GM12891 (cell line): ENCODE measurements around the gene LHB.

ENCODE experiments used
- DNase-seq: peaks from one replicate; pipeline ENCODE4 v3.0.0; 2011; ENCODE audit warnings: low spot score; ENCODE audit not compliant: insufficient read length
- FAIRE-seq: peaks from 2 replicates; lab custom pipeline; 2011; peaks lifted over from hg19 to GRCh38; lab: Jason Lieb, UNC
- PAX5 ChIP-seq: IDR thresholded peaks from 2 replicates; pipeline ENCODE4 v1.6.1; 2011; ENCODE audit warnings: low read length, moderate library complexity, mild to moderate bottlenecking; ENCODE audit not compliant: insufficient read depth, severe bottlenecking
- POLR2A ChIP-seq: IDR thresholded peaks from 2 replicates; pipeline ENCODE4 v1.6.1; 2011; ENCODE audit warnings: low read depth, low read length, control low read depth
- POLR2AphosphoS5 ChIP-seq: IDR thresholded peaks from 2 replicates; pipeline ENCODE4 v1.6.1; 2011; ENCODE audit warnings: low read depth, low read length, control low read depth
- POU2F2 ChIP-seq: IDR thresholded peaks from 2 replicates; pipeline ENCODE4 v1.6.1; 2011; ENCODE audit warnings: low read depth, mild to moderate bottlenecking, control low read depth, low read length, moderate library complexity
- SPI1 ChIP-seq: IDR thresholded peaks from 2 replicates; pipeline ENCODE4 v1.6.1; 2011; ENCODE audit warnings: low read depth, low read length, control low read depth
- TAF1 ChIP-seq: IDR thresholded peaks from 2 replicates; pipeline ENCODE4 v1.6.1; 2011; ENCODE audit warnings: low read depth, low read length, control low read depth

Gene LHB

DNA sequence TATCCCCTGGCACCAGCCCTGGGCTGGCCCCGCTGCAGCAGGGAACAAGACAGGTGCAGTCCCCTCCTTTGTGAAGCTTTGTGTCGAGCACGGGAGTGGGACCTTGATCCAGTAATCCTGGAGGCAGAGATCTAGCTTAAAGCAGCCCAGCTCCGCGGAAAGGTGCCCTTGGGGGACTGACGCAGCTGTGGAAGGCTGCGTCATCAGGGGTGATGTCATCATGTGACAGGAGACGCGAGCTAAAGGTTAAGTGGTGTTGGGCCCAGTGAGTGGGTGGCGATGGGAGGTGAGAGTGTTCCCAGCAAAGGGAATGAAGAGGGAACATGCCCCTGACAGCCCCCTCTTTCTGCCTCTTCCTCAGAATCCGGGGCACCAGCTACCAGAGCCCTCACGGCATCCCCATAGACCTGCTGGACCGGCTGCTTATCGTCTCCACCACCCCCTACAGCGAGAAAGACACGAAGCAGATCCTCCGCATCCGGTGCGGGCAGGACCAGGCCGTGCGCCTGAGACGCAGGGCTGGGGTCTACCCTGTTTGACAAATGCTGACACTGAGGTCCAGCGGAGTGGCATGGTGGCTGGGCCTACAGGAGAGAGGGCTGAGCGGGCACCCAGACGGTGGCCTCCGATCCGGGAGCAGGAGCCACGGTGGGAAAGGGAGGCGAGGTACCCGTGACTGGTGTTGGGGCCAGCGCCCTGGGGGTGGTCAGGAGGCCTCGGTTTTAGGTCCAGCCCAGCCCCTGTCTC, 2.6 kb downstream of the LHB start:
- no peak for FAIRE-seq
- no peak for DNase-seq
- TF ChIP-seq POLR2AphosphoS5 (no peak), POU2F2 (no peak), POLR2A (no peak), SPI1 (no peak)

DNA sequence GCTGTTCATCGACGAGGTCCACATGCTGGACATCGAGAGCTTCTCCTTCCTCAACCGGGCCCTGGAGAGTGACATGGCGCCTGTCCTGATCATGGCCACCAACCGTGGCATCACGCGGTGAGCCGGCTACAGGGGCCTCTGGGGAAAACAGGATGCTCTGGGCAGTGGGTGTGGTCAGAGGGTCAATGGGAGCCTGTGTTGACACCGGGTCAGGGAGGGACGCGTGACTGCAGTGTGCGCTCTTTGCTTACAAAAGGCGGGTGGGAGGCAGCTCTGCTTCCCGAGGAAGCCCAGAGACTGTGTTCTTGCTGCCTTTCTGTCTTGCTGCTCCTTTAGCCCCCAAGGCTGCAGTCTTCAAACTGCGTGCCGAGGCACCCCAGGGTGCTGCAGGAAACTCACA, 5.7 kb downstream of the LHB start:
- DNase-seq = no peak
- no peak for FAIRE-seq
- TF ChIP-seq POLR2A = no peak
- no peak for TF ChIP-seq POLR2AphosphoS5
- no peak for TF ChIP-seq TAF1
- no peak for TF ChIP-seq POU2F2
- no peak for TF ChIP-seq PAX5
- no peak for TF ChIP-seq SPI1

DNA sequence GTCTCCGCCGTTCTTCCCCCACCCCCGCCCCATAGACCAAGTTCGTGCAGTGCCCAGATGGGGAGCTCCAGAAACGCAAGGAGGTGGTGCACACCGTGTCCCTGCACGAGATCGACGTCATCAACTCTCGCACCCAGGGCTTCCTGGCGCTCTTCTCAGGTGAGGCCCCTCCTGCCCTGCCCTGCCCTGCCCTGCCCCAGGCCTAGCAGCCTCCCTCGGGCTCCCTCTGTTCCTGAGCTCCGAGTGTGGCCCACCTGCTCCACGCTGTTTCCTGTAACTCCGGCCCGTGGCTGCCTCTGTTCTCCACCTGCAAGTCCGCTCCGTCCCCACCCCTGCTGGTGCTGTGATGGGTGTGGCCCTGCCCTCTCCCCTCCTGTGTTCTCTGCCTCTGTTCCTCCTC, 6.4 kb downstream of the LHB start:
- FAIRE-seq (no peak), DNase-seq (no peak)
- TF ChIP-seq POLR2AphosphoS5 = no peak
- TF ChIP-seq POU2F2 = no peak
- no peak for TF ChIP-seq SPI1
- TF ChIP-seq POLR2A = no peak
- no peak for TF ChIP-seq PAX5
- TF ChIP-seq TAF1 = no peak

DNA sequence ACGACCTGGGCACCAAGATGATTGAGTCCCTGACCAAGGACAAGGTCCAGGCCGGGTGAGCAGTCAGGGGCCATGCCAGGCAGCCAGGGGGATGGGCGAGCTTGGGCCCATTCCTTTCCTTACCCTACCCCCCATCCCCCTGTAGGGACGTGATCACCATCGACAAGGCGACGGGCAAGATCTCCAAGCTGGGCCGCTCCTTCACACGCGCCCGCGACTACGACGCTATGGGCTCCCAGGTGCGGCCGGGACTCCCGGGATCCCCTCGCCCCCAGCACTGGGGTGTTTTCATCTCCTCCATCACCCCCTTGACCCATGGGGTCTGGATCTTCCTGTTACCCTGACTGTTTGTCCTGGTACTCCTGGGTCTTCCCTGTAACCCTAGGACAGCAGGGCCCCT, 7.1 kb downstream of the LHB start:
- DNase-seq = no peak
- no peak for TF ChIP-seq PAX5
- no peak for FAIRE-seq

- FAIRE-seq = no peak
- DNase-seq = no peak
- no peak for TF ChIP-seq POLR2AphosphoS5
- no peak for TF ChIP-seq SPI1
- no peak for TF ChIP-seq POU2F2
- TF ChIP-seq PAX5 = no peak
- TF ChIP-seq POLR2A = no peak
- TF ChIP-seq TAF1 = no peak
Measured at GRCh38 chr19:49006905-49007304, 10.0 kb downstream of the LHB start.

- TF ChIP-seq PAX5 (no peak), POLR2AphosphoS5 (no peak), POLR2A (no peak), POU2F2 (no peak), TAF1 (no peak), SPI1 (no peak)
- FAIRE-seq = no peak
- DNase-seq = no peak
Measured at GRCh38 chr19:49004964-49005614, 11.8 kb downstream of the LHB start.

DNA sequence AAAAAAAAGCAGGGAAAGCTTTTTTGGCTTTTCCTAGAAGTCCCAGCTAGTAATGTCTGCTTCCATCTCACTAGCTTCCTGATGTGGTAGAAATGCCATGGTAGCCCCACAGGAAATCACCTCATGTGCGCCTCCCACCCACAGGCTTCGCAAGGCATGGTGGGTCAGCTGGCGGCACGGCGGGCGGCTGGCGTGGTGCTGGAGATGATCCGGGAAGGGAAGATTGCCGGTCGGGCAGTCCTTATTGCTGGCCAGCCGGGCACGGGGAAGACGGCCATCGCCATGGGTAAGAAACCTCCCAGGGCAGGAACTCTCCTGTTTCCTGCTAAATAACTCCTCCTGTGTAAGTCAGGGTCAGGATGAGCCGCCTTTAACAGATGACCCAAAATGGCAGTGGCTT, 12.8 kb downstream of the LHB start:
- no peak for FAIRE-seq
- no peak for TF ChIP-seq SPI1
- TF ChIP-seq POLR2A = no peak
- TF ChIP-seq POU2F2 = no peak
- DNase-seq = no peak

GRCh38 chr19:48999481-49000325, 17.2 kb downstream of the LHB start:
- TF ChIP-seq POLR2A = no peak
- no peak for TF ChIP-seq POU2F2
- no peak for TF ChIP-seq POLR2AphosphoS5
- TF ChIP-seq SPI1 = 0 out of 2 replicates have a peak, but pooled peaks have one; percentile 8
- TF ChIP-seq TAF1 = no peak
- no peak for DNase-seq
- no peak for FAIRE-seq

DNA sequence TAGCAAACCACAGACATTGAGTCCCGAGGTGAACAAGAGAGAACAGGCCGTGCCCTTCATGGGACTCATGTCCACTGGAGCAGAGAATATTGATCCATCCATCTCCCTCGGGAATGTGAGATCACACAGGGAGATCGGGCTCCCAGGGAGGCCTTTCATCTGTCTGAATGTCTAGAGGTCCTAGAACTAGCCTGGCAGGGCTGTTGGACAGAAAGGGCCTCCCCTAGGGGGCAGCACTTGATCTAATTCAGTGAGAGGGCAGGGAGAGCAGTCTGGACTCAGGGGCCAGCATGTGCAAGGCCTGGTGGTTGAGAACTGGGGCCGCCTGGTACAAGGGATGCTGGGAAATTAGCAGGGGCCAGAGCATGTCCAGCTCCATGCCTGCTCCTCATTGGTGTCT, 18.9 kb downstream of the LHB start:
- no peak for DNase-seq
- FAIRE-seq = no peak
- TF ChIP-seq POLR2AphosphoS5 = no peak
- no peak for TF ChIP-seq TAF1
- no peak for TF ChIP-seq POU2F2
- no peak for TF ChIP-seq PAX5
- TF ChIP-seq SPI1 = no peak
- TF ChIP-seq POLR2A = no peak

GRCh38 chr19:48994035-48994386, 22.9 kb downstream of the LHB start:
- DNase-seq (no peak), FAIRE-seq (no peak)
- TF ChIP-seq PAX5 = no peak
- no peak for TF ChIP-seq TAF1
- TF ChIP-seq POLR2A = no peak
- no peak for TF ChIP-seq POLR2AphosphoS5
